Nephron progenitor cell (in vitro differentiated cells): ENCODE results near the gene CADM1.

Experiments used
- DNase-seq: peaks from one replicate; pipeline ENCODE4 v3.0.0; 2021
- H3K27ac Mint-ChIP-seq: 2 replicates; pipeline ENCODE4 v1.8.0; 2021; ENCODE audit warnings: mild to moderate bottlenecking, moderate library complexity, mixed read lengths
- H3K27me3 Mint-ChIP-seq: 2 replicates; pipeline ENCODE4 v1.8.0; 2021; ENCODE audit warnings: mild to moderate bottlenecking, low read depth, mixed read lengths; ENCODE audit not compliant: poor library complexity
- H3K36me3 Mint-ChIP-seq: 2 replicates; pipeline ENCODE4 v1.8.0; 2021; ENCODE audit warnings: low read depth, mixed read lengths
- H3K4me1 Mint-ChIP-seq: 2 replicates; pipeline ENCODE4 v1.8.0; 2021; ENCODE audit warnings: mixed read lengths
- H3K4me3 Mint-ChIP-seq: 2 replicates; pipeline ENCODE4 v1.8.0; 2021; ENCODE audit warnings: mild to moderate bottlenecking, moderate library complexity, mixed read lengths
- H3K9me3 Mint-ChIP-seq: 2 replicates; pipeline ENCODE4 v1.8.0; 2021; ENCODE audit warnings: mild to moderate bottlenecking, moderate library complexity, mixed read lengths
- CTCF ChIP-seq: fragments of 200-600 bp; sonication (generic); IDR thresholded peaks from 2 replicates; pipeline ENCODE4 v1.5.0; 2021; ENCODE audit warnings: antibody characterized with exemption

CADM1 gene

GRCh38 chr11:115334932-115335788, 169.1 kb downstream of the CADM1 start:
- Mint-ChIP-seq H3K36me3 (peaks cover 24% of the 10 kb centered on the region), H3K9me3 (peaks cover 9% of the 10 kb centered on the region), H3K27me3 (no peaks in the 10 kb centered on the region), H3K4me1 (peaks cover 4% of the 10 kb centered on the region), H3K4me3 (no peak overlapping the region), H3K27ac (no peak overlapping the region)
- peak; percentile 66 for TF ChIP-seq CTCF
- no peak for DNase-seq

- Mint-ChIP-seq H3K27me3 (no peaks in the 10 kb centered on the region), H3K4me3 (no peak overlapping the region), H3K9me3 (peaks cover 3% of the 10 kb centered on the region), H3K36me3 (peaks cover 14% of the 10 kb centered on the region), H3K4me1 (peaks cover 4% of the 10 kb centered on the region), H3K27ac (no peak overlapping the region)
- DNase-seq = no peak
- TF ChIP-seq CTCF = no peak
Observed at GRCh38 chr11:115333949-115334348, 170.3 kb downstream of the CADM1 start.

DNA sequence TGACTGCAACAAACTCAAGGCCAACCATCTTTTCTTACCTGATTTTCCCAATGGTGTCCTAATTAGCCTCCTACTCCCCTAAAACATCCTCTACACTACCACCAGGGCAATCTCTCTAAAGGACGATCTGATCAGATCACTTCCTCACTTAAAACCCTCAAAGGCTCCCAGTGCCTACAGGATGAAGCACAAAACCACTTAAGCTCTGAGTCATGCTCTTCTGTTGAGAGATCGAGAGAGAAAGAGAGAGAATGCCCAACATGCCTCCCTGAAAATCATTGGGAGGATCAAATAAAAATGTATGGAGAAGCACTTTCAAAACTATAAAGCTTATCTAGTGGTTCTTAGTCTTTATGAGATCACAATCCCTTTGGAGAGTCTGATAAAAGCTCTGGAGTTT, 171.1 kb downstream of the CADM1 start:
- peaks cover 4% of the 10 kb centered on the region for H3K4me1 Mint-ChIP-seq
- no peak overlapping the region for H3K4me3 Mint-ChIP-seq
- H3K27ac Mint-ChIP-seq = no peak overlapping the region
- TF ChIP-seq CTCF = no peak
- no peak for DNase-seq
- H3K9me3 Mint-ChIP-seq = peaks cover 3% of the 10 kb centered on the region
- peaks cover 14% of the 10 kb centered on the region for H3K36me3 Mint-ChIP-seq
- H3K27me3 Mint-ChIP-seq = no peaks in the 10 kb centered on the region

DNA sequence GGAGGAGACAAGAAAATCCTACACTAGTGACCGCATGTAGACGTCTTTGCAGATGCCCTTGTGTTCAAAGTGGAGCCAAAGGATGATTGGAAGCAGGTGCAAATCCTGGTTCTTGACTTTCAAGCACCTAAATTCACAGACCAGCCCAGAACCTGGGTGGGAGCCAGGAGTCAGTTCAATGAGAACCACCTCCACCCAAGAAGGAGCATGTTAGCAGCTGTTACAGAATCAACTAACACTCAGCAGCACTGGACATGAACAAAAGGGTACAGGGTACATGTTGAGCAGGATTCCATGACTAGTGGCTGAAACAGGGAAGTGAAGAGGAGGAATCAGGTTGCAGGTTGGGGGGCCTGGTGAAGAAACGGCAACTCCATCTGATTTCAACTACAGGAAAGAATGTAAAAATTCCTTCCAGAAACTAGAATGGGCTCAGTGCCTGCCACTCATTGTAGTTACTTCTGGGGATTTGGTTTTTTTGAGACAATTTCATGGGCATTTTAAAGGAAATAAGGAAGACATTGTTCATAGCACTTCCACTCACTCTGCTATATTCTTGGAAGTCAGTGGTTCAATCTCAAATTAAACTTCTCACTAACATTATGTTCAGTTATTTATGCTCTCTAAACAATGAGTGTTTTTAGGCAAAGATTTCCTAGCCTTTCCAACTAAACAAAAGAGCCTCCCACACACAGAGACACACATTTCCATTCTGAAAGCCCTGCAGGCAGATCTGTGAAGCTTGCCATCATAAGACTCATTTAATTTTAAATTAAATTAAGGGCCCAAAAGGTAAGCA, 173.3 kb downstream of the CADM1 start:
- TF ChIP-seq CTCF = no peak
- Mint-ChIP-seq H3K4me3 (no peak overlapping the region), H3K27ac (no peak overlapping the region), H3K36me3 (peaks cover 5% of the 10 kb centered on the region), H3K9me3 (peaks cover under 1% of the 10 kb centered on the region), H3K4me1 (no peaks in the 10 kb centered on the region), H3K27me3 (no peaks in the 10 kb centered on the region)
- no peak for DNase-seq

DNA sequence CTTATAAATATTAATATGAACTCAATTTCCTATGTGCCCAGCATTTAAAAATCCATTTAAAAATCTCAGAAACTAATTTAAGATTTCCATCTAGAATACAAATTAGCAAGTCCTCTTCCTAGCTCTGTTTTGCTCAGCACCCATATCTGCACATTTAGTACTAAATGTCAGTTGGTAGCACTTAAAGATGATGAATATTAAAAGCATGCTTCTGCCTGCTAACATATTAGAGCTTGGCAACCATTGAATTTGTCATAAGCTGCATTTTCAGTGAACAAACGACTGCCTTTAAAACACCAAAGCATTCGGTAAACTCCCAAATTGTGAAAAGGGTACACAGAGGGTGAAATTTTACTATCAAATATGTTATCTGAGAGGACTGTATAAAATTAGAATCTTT, 177.7 kb downstream of the CADM1 start:
- H3K4me1 Mint-ChIP-seq = peaks cover 34% of the 10 kb centered on the region
- H3K9me3 Mint-ChIP-seq = no peaks in the 10 kb centered on the region
- no peak overlapping the region for H3K27ac Mint-ChIP-seq
- H3K27me3 Mint-ChIP-seq = no peaks in the 10 kb centered on the region
- no peaks in the 10 kb centered on the region for H3K36me3 Mint-ChIP-seq
- no peak for DNase-seq
- H3K4me3 Mint-ChIP-seq = no peak overlapping the region
- TF ChIP-seq CTCF = no peak
